GM19452 (cell line): ENCODE measurements around the gene RASSF5.
"Not testable (repeated sequence)": the region's sequence is repeated elsewhere in the genome, so short reads cannot be mapped to it uniquely, and the experiment has no call there.

Experiments
- ATAC-seq: cut with Tn5 transposase; IDR thresholded peaks from one replicate; pipeline ENCODE4 v1.9.1; 2021; ENCODE audit not compliant: unreplicated experiment

Gene RASSF5

GRCh38 chr1:206609229-206609991 is 102.1 kb downstream of the RASSF5 start:
- no peak for ATAC-seq

- ATAC-seq: peak; percentile 84
Observed at GRCh38 chr1:206612129-206612876, 105.0 kb downstream of the RASSF5 start, which contains the start of gene EIF2D. Gene EIF2D (minus strand): TSS chr1:206612465. CDS start chr1:206612342, 123 bp downstream.

GRCh38 chr1:206626396-206626795 is 119.1 kb downstream of the RASSF5 start:
- not testable (repeated sequence) for ATAC-seq

- no peak for ATAC-seq
Observed at GRCh38 chr1:206628916-206629315, 121.6 kb downstream of the RASSF5 start.

GRCh38 chr1:206631085-206631509 is 123.8 kb downstream of the RASSF5 start:
- ATAC-seq: no peak

GRCh38 chr1:206633708-206634121 is 126.4 kb downstream of the RASSF5 start:
- no peak for ATAC-seq

GRCh38 chr1:206634365-206635079 is 127.2 kb downstream of the RASSF5 start:
- ATAC-seq: no peak

- peak; percentile 95 for ATAC-seq
Observed at GRCh38 chr1:206635080-206635977, 128.0 kb downstream of the RASSF5 start, which contains the start of gene DYRK3. Gene DYRK3 (plus strand): TSS chr1:206635536. CDS start chr1:206635704, 168 bp downstream.

- ATAC-seq: no peak
Observed at GRCh38 chr1:206635978-206636345, 128.6 kb downstream of the RASSF5 start.

GRCh38 chr1:206636671-206637070 is 129.3 kb downstream of the RASSF5 start:
- no peak for ATAC-seq

GRCh38 chr1:206637605-206638004 is 130.3 kb downstream of the RASSF5 start:
- ATAC-seq: no peak
